HepG2 (cell line): ENCODE measurements around the gene FMO3.

Experiments used
- CHD2 ChIP-seq: IDR thresholded peaks from 2 replicates; pipeline ENCODE4 v1.6.1; 2011; ENCODE audit warnings: low read depth, low read length, improper control_type of control experiment
- CSRNP2 ChIP-seq: sonication (generic); formaldehyde crosslinking; conservative IDR thresholded peaks from 2 replicates; pipeline ENCODE4 v1.8.0; 2022; ENCODE audit warnings: low read depth, missing genetic modification reagents
- JUND ChIP-seq: sonication (generic); formaldehyde crosslinking; IDR thresholded peaks from 2 replicates; pipeline ENCODE4 v1.8.0; 2022; ENCODE audit warnings: mild to moderate bottlenecking, missing genetic modification reagents
- MTF1 ChIP-seq: sonication (generic); formaldehyde crosslinking; IDR thresholded peaks from 2 replicates; pipeline ENCODE4 v1.5.0; 2020; ENCODE audit warnings: missing genetic modification reagents
- NR2C2 ChIP-seq: sonication (generic); formaldehyde crosslinking; IDR thresholded peaks from 2 replicates; pipeline ENCODE4 v1.4.0; 2020; ENCODE audit warnings: missing genetic modification reagents, mild to moderate bottlenecking, moderate library complexity, borderline replicate concordance
- POLR2A ChIP-seq, 2 experiments: IDR thresholded peaks; 2 replicates each; pipeline ENCODE4 v1.6.1; 2011; ENCODE audit warnings: low read depth in 2 of 2, low read length in 2 of 2, mild to moderate bottlenecking in 1 of 2, moderate library complexity in 1 of 2; ENCODE audit not compliant: insufficient read depth in 1 of 2
- REL ChIP-seq: sonication (generic); formaldehyde crosslinking; conservative IDR thresholded peaks from 2 replicates; pipeline ENCODE4 v1.8.0; 2022; ENCODE audit warnings: mild to moderate bottlenecking, missing genetic modification reagents, moderate library complexity
- SMC3 ChIP-seq: IDR thresholded peaks from 2 replicates; pipeline ENCODE4 v1.6.1; 2011; ENCODE audit warnings: low read length, improper control_type of control experiment
- SPEN ChIP-seq: sonication (generic); formaldehyde crosslinking; IDR thresholded peaks from 2 replicates; pipeline ENCODE4 v1.5.1; 2020; ENCODE audit warnings: low read depth, mild to moderate bottlenecking, missing genetic modification reagents
- SRF ChIP-seq: IDR thresholded peaks from 2 replicates; pipeline ENCODE4 v1.6.1; 2011; ENCODE audit warnings: mild to moderate bottlenecking, low read depth, low read length, moderate library complexity
- ZFP41 ChIP-seq: sonication (generic); formaldehyde crosslinking; IDR thresholded peaks from 2 replicates; pipeline ENCODE4 v1.4.0; 2020; ENCODE audit warnings: mild to moderate bottlenecking, missing genetic modification reagents, borderline replicate concordance
- ZNF589 ChIP-seq: sonication (generic); formaldehyde crosslinking; conservative IDR thresholded peaks from 2 replicates; pipeline ENCODE4 v1.8.0; 2022; ENCODE audit warnings: mild to moderate bottlenecking, moderate library complexity, missing genetic modification reagents
- ZNF720 ChIP-seq: sonication (generic); formaldehyde crosslinking; IDR thresholded peaks from 2 replicates; pipeline ENCODE4 v1.4.0; 2020; ENCODE audit warnings: missing genetic modification reagents
- TF ChIP-seq, protein P1 (sequence below): IDR thresholded peaks from 2 replicates; pipeline ENCODE4 v1.6.1; 2016; ENCODE audit warnings: control low read depth

DNA sequence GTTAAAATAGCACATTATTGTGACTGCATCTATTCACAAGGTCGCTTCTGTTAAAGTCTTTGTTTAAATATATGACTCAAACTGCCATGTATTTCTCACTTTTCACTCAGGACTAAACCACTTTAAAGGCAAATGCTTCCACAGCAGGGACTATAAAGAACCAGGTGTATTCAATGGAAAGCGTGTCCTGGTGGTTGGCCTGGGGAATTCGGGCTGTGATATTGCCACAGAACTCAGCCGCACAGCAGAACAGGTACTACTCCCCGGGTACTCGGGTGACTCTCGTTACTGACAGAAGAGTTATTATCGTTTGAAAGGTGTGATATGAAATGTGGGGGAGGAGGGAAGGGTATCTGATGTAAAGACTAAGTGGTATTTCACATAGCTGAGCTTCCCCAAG lies 17.3 kb downstream of the FMO3 start:
- TF ChIP-seq SRF (no peak), JUND (CRISPR knock-in tag) (no peak), CHD2 (no peak), ZNF720 (no peak), SMC3 (no peak), SPEN (CRISPR knock-in tag) (no peak), REL (CRISPR knock-in tag) (no peak), CSRNP2 (CRISPR knock-in tag) (no peak), ZNF589 (no peak), POLR2A (IDR thresholded peaks at IDR 0.05; ENCODE audit: insufficient read depth in 1 of 2, low read depth in 2 of 2, low read length in 2 of 2) (no peak), ZFP41 (CRISPR knock-in tag) (no peak), MTF1 (CRISPR knock-in tag) (no peak), NR2C2 (no peak)
- TF ChIP-seq, protein P1, sequence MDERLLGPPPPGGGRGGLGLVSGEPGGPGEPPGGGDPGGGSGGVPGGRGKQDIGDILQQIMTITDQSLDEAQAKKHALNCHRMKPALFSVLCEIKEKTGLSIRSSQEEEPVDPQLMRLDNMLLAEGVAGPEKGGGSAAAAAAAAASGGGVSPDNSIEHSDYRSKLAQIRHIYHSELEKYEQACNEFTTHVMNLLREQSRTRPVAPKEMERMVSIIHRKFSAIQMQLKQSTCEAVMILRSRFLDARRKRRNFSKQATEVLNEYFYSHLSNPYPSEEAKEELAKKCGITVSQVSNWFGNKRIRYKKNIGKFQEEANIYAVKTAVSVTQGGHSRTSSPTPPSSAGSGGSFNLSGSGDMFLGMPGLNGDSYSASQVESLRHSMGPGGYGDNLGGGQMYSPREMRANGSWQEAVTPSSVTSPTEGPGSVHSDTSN (CRISPR knock-in tag), result no peak
